HG02588 (cell line): Measurements from ENCODE around the gene VPS9D1.

Source experiments
- ATAC-seq: cut with Tn5 transposase; IDR thresholded peaks from one replicate; pipeline ENCODE4 v1.9.1; 2021; ENCODE audit warnings: mild to moderate bottlenecking, moderate library complexity; ENCODE audit not compliant: unreplicated experiment

VPS9D1 gene, protein sequence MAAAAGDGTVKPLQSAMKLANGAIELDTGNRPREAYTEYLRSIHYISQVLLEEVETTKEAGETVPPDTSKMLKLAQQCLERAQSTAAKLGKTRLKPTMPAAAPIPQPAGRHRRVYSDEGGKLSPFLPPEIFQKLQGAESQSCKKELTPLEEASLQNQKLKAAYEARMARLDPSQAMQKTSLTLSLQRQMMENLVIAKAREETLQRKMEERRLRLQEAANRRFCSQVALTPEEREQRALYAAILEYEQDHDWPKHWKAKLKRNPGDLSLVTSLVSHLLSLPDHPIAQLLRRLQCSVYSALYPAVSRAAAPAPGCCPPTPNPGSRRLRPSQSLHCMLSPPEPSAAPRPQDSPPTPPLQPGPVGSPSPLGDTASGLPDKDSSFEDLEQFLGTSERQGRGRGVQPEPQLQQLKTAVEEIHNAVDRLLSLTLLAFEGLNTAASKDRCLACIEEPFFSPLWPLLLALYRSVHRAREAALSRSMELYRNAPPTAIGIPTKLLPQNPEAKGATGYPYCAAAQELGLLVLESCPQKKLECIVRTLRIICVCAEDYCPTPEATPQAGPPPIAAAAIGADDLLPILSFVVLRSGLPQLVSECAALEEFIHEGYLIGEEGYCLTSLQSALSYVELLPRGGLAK

DNA sequence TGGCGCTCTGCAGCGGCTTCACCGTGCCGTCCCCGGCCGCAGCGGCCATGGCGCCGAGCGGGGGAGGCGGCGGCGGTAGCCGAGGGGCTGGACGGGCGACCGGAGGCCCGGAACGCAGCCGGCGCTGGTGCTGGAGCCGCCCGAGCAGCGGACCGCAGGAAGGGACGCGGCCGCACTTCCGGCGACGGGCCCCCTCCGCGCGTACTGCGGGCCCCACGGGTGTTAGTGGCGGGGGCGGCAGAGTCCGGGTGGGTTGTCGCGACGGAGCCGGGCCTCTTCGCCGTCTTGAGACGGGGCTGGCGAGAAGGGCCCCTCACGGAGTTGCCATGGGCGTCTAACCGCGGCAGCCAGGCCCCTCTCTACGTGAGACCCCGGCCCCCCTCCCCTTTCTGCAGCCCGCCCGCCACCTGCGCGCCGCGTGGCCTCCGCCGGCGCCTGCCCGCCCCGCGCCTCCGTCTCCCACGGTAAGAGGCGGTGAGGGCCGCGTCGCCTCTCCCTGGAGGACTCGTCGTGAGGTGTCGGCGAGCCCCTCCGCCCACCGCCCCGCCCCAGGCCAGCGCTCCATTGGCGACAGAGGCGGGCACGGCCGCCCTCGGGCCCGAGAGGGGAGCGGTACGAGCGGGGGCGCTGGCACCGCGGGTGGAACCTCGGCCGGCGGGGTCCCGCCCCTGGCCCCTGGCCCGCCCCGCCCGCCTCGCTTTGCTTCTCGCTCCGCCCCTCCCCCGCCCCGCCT lies at the start of gene VPS9D1, which contains the start of gene ZNF276:
VPS9D1 (minus strand) TSS at position 86 of the 733 bp plus-strand sequence; CDS start at position 49, 37 bp downstream.
ZNF276 (plus strand) TSS at position 725 of the 733 bp plus-strand sequence. CDS start 104 bp downstream, outside the sequence.
- ATAC-seq, result peak; percentile 45

DNA sequence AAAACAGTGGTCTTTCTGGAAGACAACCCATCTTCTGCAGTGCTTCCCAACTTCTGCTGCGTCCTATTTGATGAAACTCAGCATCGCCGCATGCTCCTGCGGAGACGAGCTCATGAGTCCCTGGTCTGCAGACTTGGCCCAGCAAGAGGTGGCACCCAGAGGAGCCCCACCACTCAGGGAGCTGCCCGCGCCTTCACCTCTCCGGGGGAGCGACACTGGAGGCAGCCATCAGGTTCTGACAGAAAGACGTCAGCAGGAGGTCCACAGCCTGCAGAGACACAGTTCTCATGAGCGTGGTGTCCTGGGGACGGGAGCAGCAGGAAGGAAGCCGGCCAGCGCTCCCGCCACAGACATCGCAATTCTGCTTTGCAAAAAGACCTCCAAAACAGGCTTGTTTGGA lies 49.7 kb upstream of the VPS9D1 start:
- no peak for ATAC-seq

- no peak for ATAC-seq
These were observed 44.7 kb upstream of the VPS9D1 start for GRCh38 chr16:89765292-89765830.

GRCh38 chr16:89764711-89765201 lies 44.1 kb upstream of the VPS9D1 start:
- peak; percentile 91 for ATAC-seq

- ATAC-seq, result no peak
These were observed 40.7 kb upstream of the VPS9D1 start for GRCh38 chr16:89761304-89761922.

DNA sequence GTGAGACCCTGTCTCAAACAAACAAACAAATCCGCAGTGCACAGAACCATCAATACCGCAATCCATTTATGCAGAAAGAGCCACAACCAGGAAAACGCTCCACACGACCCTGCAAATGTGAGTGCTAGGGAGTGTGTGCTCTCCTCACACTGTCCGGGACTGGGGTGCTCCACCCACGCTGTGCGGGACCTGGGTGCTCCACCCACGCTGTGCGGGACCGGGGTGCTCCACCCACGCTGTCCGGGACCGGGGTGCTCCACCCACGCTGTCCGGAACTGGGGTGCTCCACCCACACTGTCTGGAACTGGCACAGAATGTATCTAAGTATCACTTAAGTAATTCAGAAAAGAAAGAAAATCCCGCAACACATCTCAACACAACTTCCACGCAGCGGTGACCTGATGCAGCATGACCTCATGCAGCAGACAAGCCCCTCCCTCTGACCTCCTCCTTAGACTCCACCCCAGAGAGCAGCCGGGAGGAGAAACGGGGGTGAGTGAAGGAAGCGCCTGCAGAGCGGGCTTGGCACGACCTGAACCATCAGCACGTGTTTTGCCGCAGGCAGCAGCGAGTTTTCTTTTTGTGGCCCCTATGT lies 39.1 kb upstream of the VPS9D1 start:
- ATAC-seq, result no peak

GRCh38 chr16:89749637-89750036 lies 28.9 kb upstream of the VPS9D1 start:
- ATAC-seq, result no peak

GRCh38 chr16:89748921-89749320 lies 28.2 kb upstream of the VPS9D1 start:
- no peak for ATAC-seq

DNA sequence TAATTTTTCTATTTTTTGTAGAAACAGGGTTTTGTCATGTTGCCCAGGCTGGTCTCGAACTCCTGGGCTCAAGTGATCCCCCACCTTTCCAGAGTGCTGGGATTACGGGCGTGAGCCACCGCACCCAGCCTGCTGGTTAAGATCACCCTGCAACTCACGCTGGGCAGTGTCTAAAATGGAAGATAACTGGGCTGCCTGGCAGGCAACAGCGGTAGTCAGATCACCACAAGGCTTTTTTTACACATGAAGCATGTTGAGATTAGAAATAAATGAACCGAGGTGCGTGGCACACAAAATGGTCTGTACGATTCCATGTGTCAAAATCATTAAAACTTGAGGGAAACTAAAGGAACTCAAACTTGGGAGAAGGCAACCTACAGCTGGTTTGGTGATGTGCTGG lies 27.4 kb upstream of the VPS9D1 start:
- no peak for ATAC-seq

- no peak for ATAC-seq
These were observed 25.3 kb upstream of the VPS9D1 start for GRCh38 chr16:89746043-89746442.

DNA sequence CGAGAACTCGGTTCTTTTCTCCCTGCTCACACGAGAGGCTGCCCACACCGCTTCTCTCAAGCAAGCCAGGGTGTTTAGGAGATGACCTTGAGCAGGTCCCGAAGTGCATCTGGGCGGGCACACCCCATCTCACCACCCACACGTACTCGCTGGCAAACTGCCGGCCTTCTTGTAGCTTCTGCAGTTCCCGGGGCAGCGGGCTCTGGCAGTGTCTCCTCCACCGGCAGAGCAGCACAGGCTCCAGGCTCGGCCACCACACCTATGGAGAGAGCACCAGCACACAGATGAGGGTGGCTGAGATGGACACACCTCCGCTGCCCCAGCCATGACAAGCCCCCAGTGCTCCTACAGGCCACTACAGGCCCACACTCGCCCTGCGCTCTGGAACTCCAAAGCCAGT lies 24.1 kb upstream of the VPS9D1 start:
- no peak for ATAC-seq

DNA sequence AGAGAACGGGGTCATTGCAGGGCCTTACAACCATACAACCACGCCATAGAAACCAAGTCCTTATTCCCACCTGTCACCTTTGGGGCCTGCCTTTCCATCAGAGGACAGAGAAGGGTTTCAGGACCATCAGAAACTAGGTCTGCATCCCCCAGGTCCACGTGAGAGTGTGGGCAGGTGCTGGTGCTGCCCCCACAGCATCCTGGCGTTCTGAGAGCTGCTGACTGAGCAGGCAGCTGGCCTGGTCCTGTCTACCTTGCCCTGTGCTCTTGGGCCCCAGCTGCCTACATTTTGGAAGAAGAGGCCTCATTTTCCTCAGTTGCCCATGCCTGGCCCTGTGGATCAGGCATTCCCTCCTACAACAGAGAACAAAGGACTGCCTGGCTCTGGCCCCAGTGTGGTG lies 22.2 kb upstream of the VPS9D1 start:
- no peak for ATAC-seq

GRCh38 chr16:89741342-89742014 lies 20.8 kb upstream of the VPS9D1 start:
- no peak for ATAC-seq

- no peak for ATAC-seq
These were observed 18.7 kb upstream of the VPS9D1 start for GRCh38 chr16:89739383-89739782.

- no peak for ATAC-seq
These were observed 18.0 kb upstream of the VPS9D1 start for GRCh38 chr16:89738538-89739317.

- ATAC-seq, result no peak
These were observed 17.3 kb upstream of the VPS9D1 start for GRCh38 chr16:89738072-89738377.

DNA sequence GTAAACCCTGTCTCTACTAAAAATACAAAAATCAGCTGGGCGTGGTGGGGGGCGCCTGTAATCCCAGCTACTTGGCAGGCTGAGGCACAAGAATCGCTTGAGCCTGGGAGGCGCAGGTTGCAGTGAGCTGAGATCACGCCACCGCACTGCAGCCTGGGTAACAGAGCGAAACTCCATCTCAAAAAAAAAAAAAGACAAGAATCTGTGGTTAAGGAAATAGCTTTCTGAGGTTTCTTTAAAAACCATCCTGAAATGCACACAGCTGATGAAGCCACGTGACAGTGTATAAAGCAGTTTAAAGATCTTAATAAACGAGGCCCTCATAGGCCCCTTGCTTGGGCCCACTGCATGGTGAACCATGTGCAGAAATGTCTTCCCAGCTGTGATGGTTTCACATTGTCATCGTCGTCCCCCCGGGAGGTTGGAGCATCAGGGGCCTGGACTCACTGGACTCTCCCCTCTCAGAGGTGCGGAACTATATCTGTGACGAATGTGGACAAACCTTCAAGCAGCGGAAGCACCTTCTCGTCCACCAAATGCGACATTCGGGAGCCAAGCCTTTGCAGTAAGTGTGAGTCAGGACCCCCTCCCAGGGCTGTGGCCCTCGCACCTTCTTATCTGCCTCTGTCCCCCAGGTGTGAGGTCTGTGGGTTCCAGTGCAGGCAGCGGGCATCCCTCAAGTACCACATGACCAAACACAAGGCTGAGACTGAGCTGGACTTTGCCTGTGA lies 16.8 kb upstream of the VPS9D1 start:
- no peak for ATAC-seq

- ATAC-seq, result no peak
These were observed 15.9 kb upstream of the VPS9D1 start for GRCh38 chr16:89736554-89736953.
